ENCODE data around the gene RPL36A.

GRCh38 chrX:101409043-101409442 lies 18.2 kb downstream of the RPL36A start:
- no peak for TF ChIP-seq CTCF (IDR thresholded peaks at IDR 0.05)
- no peak for TF ChIP-seq POLR2A (IDR thresholded peaks at IDR 0.05)

Data from Peyer's patch (tissue), 4 donors.